HUES48 (cell line): ENCODE measurements around the gene SLC12A9.

Experiments
- H3K27ac ChIP-seq: one replicate; pipeline ENCODE4 v1.7.0; 2013; ENCODE audit warnings: low read depth, low read length, inconsistent platforms
- H3K27me3 ChIP-seq: 2 replicates; pipeline ENCODE4 v1.6.1; 2013; ENCODE audit warnings: mild to moderate bottlenecking, low read length; ENCODE audit not compliant: control insufficient read depth, insufficient read depth
- H3K36me3 ChIP-seq: 2 replicates; pipeline ENCODE4 v1.6.1; 2013; ENCODE audit warnings: low read length; ENCODE audit not compliant: control insufficient read depth, insufficient read depth
- H3K4me1 ChIP-seq: 2 replicates; pipeline ENCODE4 v1.6.1; 2013; ENCODE audit warnings: mild to moderate bottlenecking, low read length; ENCODE audit not compliant: control insufficient read depth, insufficient read depth
- H3K4me3 ChIP-seq: 2 replicates; pipeline ENCODE4 v1.5.1; 2013; ENCODE audit warnings: mild to moderate bottlenecking, low read depth, low read length
- H3K9ac ChIP-seq: 2 replicates; pipeline ENCODE4 v1.6.1; 2013; ENCODE audit warnings: mild to moderate bottlenecking, low read depth, low read length, moderate library complexity
- H3K9me3 ChIP-seq: 2 replicates; pipeline ENCODE4 v1.6.1; 2013; ENCODE audit warnings: low read length; ENCODE audit not compliant: control insufficient read depth, insufficient read depth

SLC12A9 gene

DNA sequence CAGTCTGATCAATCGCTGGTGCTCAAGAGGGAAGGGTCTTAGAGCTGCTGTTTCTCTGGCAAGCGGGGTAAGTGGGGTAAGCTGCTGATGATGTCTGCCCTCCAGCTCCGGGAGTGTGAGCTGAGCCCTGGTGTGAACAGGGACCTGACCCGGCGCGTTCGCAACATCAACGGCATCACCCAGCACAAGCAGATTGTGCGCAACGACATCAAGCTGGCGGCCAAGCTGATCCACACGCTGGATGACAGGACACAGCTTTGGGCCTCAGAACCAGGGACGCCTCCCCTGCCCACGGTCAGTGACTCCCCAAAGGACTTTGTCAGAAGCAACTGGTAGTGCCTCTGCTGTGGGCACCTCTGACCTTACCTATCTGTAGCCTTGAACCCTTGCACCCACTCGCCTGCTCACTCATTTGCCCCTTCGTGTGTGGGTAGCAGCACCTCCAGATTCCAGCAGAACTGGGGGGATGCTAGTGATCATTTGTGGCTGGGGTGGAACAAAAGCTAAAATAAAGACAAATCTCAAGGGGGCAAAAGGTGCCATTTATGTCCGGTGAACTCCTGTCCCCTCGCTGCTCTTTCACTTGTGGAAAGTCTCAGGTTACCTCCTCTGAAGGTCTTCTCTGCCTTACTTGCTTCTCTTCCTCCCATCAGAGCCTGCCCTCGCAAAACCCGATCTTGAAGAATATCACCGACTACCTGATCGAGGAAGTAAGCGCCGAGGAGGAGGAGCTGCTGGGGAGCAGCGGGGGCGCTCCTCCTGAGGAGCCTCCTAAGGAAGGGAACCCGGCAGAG is 33.8 kb downstream of the SLC12A9 start:
- H3K9ac ChIP-seq: no peak overlapping the region
- H3K4me1 ChIP-seq: no peaks in the 10 kb centered on the region
- no peak overlapping the region for H3K27ac ChIP-seq
- no peak overlapping the region for H3K4me3 ChIP-seq
- no peaks in the 10 kb centered on the region for H3K27me3 ChIP-seq
- H3K36me3 ChIP-seq: peaks cover 75% of the 10 kb centered on the region
- H3K9me3 ChIP-seq: no peaks in the 10 kb centered on the region

DNA sequence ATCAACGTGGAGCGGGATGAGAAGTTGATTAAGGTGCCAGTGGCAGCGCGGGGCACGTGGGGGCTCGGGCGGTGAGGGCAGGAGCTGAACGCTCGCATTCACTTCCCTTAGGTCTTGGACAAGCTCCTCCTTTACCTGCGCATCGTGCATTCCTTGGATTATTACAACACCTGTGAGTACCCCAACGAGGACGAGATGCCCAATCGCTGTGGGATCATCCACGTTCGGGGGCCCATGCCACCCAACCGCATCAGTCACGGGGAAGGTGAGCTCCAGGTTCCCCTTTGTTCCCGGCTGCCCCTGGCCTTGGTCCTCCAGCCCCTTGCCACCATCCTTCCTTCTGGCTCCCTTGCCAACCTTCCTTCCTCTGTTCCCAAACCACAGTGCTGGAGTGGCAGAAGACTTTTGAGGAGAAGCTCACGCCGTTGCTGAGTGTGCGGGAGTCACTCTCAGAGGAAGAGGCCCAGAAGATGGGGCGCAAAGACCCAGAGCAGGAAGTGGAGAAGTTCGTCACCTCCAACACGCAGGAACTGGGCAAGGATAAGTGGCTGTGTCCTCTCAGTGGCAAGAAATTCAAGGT is 34.5 kb downstream of the SLC12A9 start:
- H3K27ac ChIP-seq: no peak overlapping the region
- H3K4me1 ChIP-seq: no peaks in the 10 kb centered on the region
- H3K27me3 ChIP-seq: no peaks in the 10 kb centered on the region
- H3K9ac ChIP-seq: no peak overlapping the region
- peaks cover 68% of the 10 kb centered on the region for H3K36me3 ChIP-seq
- H3K4me3 ChIP-seq: no peak overlapping the region
- H3K9me3 ChIP-seq: no peaks in the 10 kb centered on the region

- H3K9ac ChIP-seq: no peak overlapping the region
- peak overlapping the region; percentile 12 for H3K27ac ChIP-seq
- peak overlapping the region; percentile 86 for H3K4me3 ChIP-seq
- no peaks in the 10 kb centered on the region for H3K27me3 ChIP-seq
- H3K9me3 ChIP-seq: no peaks in the 10 kb centered on the region
- H3K36me3 ChIP-seq: peaks cover 61% of the 10 kb centered on the region
- no peaks in the 10 kb centered on the region for H3K4me1 ChIP-seq
Measured at GRCh38 chr7:100887516-100888290, 35.2 kb downstream of the SLC12A9 start.

DNA sequence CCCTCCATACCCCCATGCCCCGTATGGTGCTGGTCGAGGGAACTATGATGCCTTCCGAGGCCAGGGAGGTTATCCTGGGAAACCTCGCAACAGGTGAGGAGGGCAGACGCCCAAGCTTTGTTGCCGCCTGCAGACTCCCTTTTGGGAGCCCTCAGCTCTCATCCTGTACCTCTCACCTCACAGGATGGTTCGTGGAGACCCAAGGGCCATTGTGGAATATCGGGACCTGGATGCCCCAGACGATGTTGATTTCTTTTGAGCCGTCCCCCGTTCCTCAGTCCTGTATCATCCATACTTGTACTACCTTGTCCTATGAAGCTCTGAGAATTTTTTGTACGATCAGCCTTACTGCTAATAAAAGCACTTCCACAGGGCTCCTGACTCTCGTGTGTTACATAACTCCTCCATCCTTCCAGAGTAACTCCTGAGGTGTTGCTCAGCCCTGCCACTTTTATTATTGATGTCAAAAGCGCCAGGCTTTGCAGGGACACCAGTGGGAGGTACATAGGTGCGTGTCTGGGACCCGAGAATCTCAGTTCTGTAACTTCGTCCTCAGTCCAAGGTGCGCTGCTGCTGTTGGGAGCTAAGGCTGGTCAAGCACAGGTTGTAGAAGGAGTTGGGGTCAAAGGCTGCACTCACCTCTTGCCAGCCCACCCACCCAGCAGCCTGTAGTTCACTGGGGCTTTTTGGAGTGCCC is 35.9 kb downstream of the SLC12A9 start:
- Histone ChIP-seq H3K4me3 (peak overlapping the region; percentile 86), H3K36me3 (peaks cover 54% of the 10 kb centered on the region), H3K9me3 (no peaks in the 10 kb centered on the region), H3K27ac (peak overlapping the region; percentile 95), H3K4me1 (no peaks in the 10 kb centered on the region), H3K27me3 (no peaks in the 10 kb centered on the region), H3K9ac (peak overlapping the region; percentile 93; the same call in 1 of the 2 replicates)

DNA sequence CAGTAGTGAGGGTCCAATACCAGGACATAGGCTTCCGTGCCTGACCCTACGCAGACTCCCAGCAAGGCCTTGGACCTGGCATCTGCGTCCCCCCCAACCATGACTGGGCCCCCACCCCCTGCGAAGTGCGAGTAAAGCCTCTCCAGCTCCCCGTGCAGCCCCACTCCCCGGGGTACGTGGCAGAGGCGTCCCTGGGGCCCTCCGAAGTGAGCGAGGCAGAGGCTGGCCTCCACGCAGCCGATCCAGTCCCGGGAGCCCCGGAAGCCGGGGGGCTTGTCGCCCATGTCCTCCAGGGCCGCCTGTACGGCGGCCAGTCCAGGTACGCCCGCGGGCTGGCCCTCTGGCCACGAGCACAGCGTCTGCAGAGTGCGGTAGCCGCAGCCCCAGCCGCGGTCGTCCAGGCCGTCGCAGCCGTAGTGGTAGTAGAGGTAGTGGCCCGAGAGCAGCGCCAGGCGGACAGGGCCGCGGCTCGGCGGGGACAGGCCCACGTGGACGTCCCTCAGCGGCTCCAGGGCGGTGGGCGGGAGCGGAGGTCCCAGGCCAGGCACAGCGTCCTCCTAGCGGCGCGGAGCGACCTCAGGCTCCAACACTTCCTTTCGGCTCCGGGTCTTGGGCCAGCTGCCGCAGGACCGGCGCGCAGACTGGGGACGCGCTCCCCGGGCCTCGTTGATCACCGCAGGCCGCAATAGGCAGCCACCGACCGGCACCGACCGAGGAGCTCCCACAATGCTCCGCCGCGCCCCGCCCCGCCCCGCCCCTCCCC is 36.7 kb downstream of the SLC12A9 start, which contains the start of gene UFSP1:
UFSP1 (minus strand) TSS at position 728 of the 763 bp plus-strand sequence; CDS start at position 284, 444 bp downstream.
- Histone ChIP-seq H3K4me1 (no peaks in the 10 kb centered on the region), H3K27me3 (no peaks in the 10 kb centered on the region), H3K36me3 (peaks cover 46% of the 10 kb centered on the region), H3K4me3 (peak within 1 kb of the TSS; percentile 86), H3K9ac (peak within 1 kb of the TSS; percentile 93), H3K9me3 (no peaks in the 10 kb centered on the region), H3K27ac (peak within 1 kb of the TSS; percentile 96)

DNA sequence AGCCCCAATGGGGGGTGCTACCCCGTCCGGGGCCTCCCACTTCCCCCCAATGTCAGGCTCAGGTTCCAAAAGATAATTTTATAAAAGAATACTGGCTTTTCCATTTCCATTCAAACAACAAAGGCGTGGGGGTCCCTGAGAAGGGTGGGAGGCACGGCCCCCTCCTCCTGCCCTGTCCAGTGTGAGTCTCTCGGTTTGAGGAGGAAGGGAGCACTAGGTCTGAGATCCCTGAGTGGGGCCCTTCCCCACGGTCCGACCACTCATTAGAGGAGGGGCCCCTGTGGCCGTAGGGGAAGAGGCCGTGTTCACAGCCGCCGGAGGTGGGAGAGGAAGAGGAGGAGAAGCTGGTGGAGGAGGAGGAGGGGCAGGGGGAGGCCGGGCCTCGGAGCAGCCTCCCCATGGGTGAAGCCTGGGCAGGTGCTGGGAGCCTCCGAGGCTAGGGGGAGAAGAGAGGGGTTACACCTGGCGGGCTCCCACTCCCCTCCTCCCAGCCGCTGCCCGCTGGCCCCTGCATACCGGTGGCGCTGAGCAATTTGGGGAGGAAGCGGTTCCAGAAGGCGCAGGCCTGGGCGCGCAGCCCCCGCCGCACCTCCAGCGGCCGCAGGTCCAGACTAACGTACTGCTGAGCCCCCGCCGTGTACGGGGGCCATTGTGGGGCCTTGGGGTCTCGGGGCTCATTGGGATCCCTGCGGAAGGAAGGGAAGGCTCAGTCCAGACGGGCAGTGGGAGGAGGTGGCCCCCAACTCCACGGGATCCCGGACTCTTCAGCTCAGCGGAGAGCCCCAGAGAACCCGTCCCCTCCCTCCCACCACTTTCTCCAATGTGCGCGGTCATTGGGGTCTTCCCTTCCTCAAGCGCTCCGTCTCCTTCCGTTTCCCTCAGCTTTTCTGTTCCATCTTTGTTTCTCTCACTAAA is 38.4 kb downstream of the SLC12A9 start:
- Histone ChIP-seq H3K27me3 (peaks cover 6% of the 10 kb centered on the region), H3K9ac (peak overlapping the region; percentile 65), H3K36me3 (peaks cover 29% of the 10 kb centered on the region), H3K4me1 (peaks cover under 1% of the 10 kb centered on the region; the same call in 1 of the 2 replicates), H3K27ac (peak overlapping the region; percentile 96), H3K4me3 (peak overlapping the region; percentile 66), H3K9me3 (no peaks in the 10 kb centered on the region)

GRCh38 chr7:100891568-100892247 is 39.2 kb downstream of the SLC12A9 start:
- Histone ChIP-seq H3K4me3 (peak overlapping the region; percentile 66), H3K36me3 (peaks cover 21% of the 10 kb centered on the region), H3K9me3 (no peaks in the 10 kb centered on the region), H3K27me3 (peaks cover 14% of the 10 kb centered on the region), H3K9ac (no peak overlapping the region), H3K27ac (peak overlapping the region; percentile 96), H3K4me1 (peaks cover 6% of the 10 kb centered on the region; the same call in 1 of the 2 replicates)

GRCh38 chr7:100892364-100893317 is 40.1 kb downstream of the SLC12A9 start:
- no peak overlapping the region for H3K27ac ChIP-seq
- H3K27me3 ChIP-seq: peaks cover 15% of the 10 kb centered on the region
- no peaks in the 10 kb centered on the region for H3K9me3 ChIP-seq
- H3K4me3 ChIP-seq: no peak overlapping the region
- H3K4me1 ChIP-seq: peaks cover 6% of the 10 kb centered on the region; the same call in 1 of the 2 replicates
- no peak overlapping the region for H3K9ac ChIP-seq
- H3K36me3 ChIP-seq: peaks cover 12% of the 10 kb centered on the region
